GM19463 (cell line): ENCODE measurements around the gene TM7SF3.

ENCODE experiments used
- ATAC-seq: cut with Tn5 transposase; IDR thresholded peaks from one replicate; pipeline ENCODE4 v1.9.1; 2021; ENCODE audit warnings: mild to moderate bottlenecking, moderate library complexity; ENCODE audit not compliant: unreplicated experiment

TM7SF3 gene

GRCh38 chr12:26935636-26936378 is 78.4 kb downstream of the TM7SF3 start:
- ATAC-seq: no peak

- no peak for ATAC-seq
Observed at GRCh38 chr12:26929590-26929989, 84.6 kb downstream of the TM7SF3 start.

- ATAC-seq: no peak
Observed at GRCh38 chr12:26928661-26929060, 85.5 kb downstream of the TM7SF3 start.
